ENCODE results near the gene NFAM1. TPM values are rescaled to one million over a fixed set of nuclear protein-coding genes. Genes with fewer than 3 reads are reported as not detected.

Gene NFAM1
- total RNA-seq, 1 donor, result under 0.01 TPM

DNA sequence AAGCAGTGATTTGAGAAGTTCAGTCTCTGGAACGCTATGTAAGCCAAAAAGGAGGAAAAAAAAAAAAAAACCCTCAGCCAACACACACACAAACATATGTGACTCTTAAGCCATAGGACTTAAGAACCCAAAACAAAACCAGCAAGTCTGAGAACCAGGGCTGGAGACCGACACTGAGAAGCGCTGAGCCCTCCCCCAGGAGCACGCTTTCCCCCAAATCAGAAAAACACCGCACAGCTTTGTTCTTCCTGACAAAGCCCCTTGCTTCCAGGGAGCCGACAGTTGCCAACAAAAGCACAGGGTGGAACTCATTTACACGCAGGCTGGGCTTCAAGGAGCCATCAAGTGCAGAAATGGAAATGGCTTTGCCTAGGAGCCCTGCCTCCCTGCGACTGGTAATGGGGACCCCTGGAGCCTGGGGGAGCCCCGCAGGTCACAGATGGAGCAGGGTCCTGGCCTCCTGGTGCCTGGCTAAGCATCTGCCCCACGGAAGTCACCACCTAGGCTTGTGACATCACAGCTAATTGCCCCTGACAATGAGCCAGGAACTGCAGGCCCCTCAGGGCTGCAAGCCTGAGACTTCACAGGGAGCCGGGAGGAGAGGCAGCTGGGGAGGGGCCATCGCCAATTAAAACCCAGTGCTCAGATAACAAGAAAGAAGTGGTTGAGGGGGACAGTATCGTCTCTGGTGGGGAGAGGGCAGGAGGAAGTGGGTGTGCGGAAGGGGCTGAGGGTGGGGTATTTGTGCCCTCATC is 66.9 kb downstream of the NFAM1 start:
- Histone ChIP-seq H3K36me3 (ENCODE audit: insufficient read depth, low read length) (no peaks in the 10 kb centered on the region), H2AFZ (ENCODE audit: low read length) (no peak overlapping the region), H3K4me2 (ENCODE audit: insufficient read depth, low read length) (no peak overlapping the region), H3K9me3 (ENCODE audit: low read depth, low read length) (no peaks in the 10 kb centered on the region), H3K27me3 (ENCODE audit: insufficient read depth, low read length) (peaks cover 59% of the 10 kb centered on the region), H3K4me3 (ENCODE audit: insufficient read depth, low read length) (no peak overlapping the region), H3K79me2 (ENCODE audit: insufficient read depth, low read length) (no peaks in the 10 kb centered on the region), H3K4me1 (ENCODE audit: insufficient read depth, low read length) (peaks cover 10% of the 10 kb centered on the region), H4K20me1 (ENCODE audit: insufficient read depth, low read length) (peaks cover 5% of the 10 kb centered on the region), H3K27ac (ENCODE audit: low read depth, low read length) (no peak overlapping the region)
- DNase-seq (ENCODE audit: insufficient read length, low spot score, missing footprints), result no peak
- no peak for TF ChIP-seq CTCF (IDR thresholded peaks at IDR 0.05; ENCODE audit: extremely low read depth, low read depth, low read length)

GRCh38 chr22:42364604-42365110 is 67.5 kb downstream of the NFAM1 start:
- Histone ChIP-seq H3K27ac (ENCODE audit: low read depth, low read length) (no peak overlapping the region), H3K27me3 (ENCODE audit: insufficient read depth, low read length) (peaks cover 59% of the 10 kb centered on the region), H3K36me3 (ENCODE audit: insufficient read depth, low read length) (no peaks in the 10 kb centered on the region), H4K20me1 (ENCODE audit: insufficient read depth, low read length) (peaks cover 5% of the 10 kb centered on the region), H3K79me2 (ENCODE audit: insufficient read depth, low read length) (no peaks in the 10 kb centered on the region), H3K4me2 (ENCODE audit: insufficient read depth, low read length) (no peak overlapping the region), H2AFZ (ENCODE audit: low read length) (no peak overlapping the region), H3K4me3 (ENCODE audit: insufficient read depth, low read length) (no peak overlapping the region), H3K9me3 (ENCODE audit: low read depth, low read length) (no peaks in the 10 kb centered on the region), H3K4me1 (ENCODE audit: insufficient read depth, low read length) (peaks cover 9% of the 10 kb centered on the region)
- DNase-seq (ENCODE audit: insufficient read length, low spot score, missing footprints), result peak; percentile 83
- no peak for TF ChIP-seq CTCF (IDR thresholded peaks at IDR 0.05; ENCODE audit: extremely low read depth, low read depth, low read length)

DNA sequence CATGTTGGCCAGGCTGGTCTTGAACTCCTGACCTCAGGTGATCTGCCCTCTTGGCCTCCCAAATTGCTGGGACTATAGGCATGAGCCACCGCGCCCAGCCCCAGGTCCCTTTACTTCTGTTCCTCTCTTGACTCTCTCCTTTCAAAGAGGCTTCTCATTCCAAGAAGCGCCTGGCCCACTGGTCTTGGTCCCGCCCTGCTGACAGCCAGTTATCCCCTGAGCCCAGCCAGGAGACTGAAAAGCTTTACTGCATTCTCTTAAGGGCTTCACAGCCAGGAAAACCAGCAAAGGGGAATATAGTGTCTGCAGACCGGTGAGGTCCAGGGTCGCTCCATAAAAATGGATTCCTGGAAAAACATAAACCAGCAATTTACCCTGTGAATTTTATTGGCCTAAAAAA is 68.3 kb downstream of the NFAM1 start:
- Histone ChIP-seq H3K27ac (ENCODE audit: low read depth, low read length) (no peak overlapping the region), H3K4me2 (ENCODE audit: insufficient read depth, low read length) (no peak overlapping the region), H3K4me1 (ENCODE audit: insufficient read depth, low read length) (peaks cover 4% of the 10 kb centered on the region), H3K36me3 (ENCODE audit: insufficient read depth, low read length) (no peaks in the 10 kb centered on the region), H3K79me2 (ENCODE audit: insufficient read depth, low read length) (no peaks in the 10 kb centered on the region), H3K9me3 (ENCODE audit: low read depth, low read length) (no peaks in the 10 kb centered on the region), H3K27me3 (ENCODE audit: insufficient read depth, low read length) (peaks cover 55% of the 10 kb centered on the region), H2AFZ (ENCODE audit: low read length) (no peak overlapping the region), H3K4me3 (ENCODE audit: insufficient read depth, low read length) (no peak overlapping the region), H4K20me1 (ENCODE audit: insufficient read depth, low read length) (peaks cover 5% of the 10 kb centered on the region)
- DNase-seq (ENCODE audit: insufficient read length, low spot score, missing footprints), result no peak
- no peak for TF ChIP-seq CTCF (IDR thresholded peaks at IDR 0.05; ENCODE audit: extremely low read depth, low read depth, low read length)

DNA sequence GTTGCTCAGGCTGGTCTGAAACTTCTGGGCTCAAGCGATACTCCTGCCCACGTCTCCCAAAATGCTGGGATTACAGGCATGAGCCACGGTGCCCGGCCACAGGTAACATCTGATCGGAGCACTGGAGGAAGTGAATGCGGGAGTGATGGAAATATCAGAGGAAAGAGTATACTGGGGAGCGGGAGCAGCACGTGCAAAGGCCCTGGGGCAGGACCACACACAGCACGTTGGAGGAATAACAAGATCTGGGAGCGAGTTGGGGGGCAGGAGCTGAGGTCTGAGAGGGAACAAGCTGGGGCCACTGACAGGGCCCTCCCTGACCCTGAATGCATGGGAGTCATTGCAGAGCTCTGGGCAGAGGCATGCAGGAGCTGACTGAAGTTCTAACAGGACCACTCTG is 70.7 kb downstream of the NFAM1 start:
- H3K36me3 ChIP-seq (ENCODE audit: insufficient read depth, low read length), result no peaks in the 10 kb centered on the region
- no peaks in the 10 kb centered on the region for H3K79me2 ChIP-seq (ENCODE audit: insufficient read depth, low read length)
- H3K27me3 ChIP-seq (ENCODE audit: insufficient read depth, low read length), result peaks cover 32% of the 10 kb centered on the region
- no peaks in the 10 kb centered on the region for H3K4me1 ChIP-seq (ENCODE audit: insufficient read depth, low read length)
- DNase-seq (ENCODE audit: insufficient read length, low spot score, missing footprints), result no peak
- no peak overlapping the region for H3K27ac ChIP-seq (ENCODE audit: low read depth, low read length)
- no peaks in the 10 kb centered on the region for H3K9me3 ChIP-seq (ENCODE audit: low read depth, low read length)
- TF ChIP-seq CTCF (IDR thresholded peaks at IDR 0.05; ENCODE audit: extremely low read depth, low read depth, low read length), result no peak
- H2AFZ ChIP-seq (ENCODE audit: low read length), result no peak overlapping the region
- H3K4me2 ChIP-seq (ENCODE audit: insufficient read depth, low read length), result no peak overlapping the region
- H4K20me1 ChIP-seq (ENCODE audit: insufficient read depth, low read length), result no peaks in the 10 kb centered on the region
- H3K4me3 ChIP-seq (ENCODE audit: insufficient read depth, low read length), result no peak overlapping the region
